ENCODE measurements around the gene KDM5C.

Gene KDM5C

DNA sequence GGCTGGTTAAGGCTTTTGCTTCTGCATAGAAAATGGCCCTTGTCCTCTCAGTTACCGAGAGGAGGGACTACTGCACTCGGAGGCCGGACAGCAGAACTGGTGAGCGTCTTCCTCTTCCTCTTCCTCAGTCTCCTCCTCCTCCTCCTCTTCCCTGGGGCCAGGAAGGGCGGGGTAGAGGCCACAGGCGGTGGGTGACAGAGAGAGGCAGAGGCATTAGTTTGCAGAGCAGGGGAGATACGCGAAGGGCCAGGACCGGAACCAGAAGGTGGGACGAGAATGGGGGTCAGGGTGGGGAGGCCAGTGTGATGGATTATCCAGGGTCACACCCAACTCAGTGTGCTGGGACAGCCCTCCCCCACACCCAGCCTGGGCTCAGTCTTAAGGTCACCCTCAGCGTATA lies 41.9 kb upstream of the KDM5C start:
- Histone ChIP-seq H2BK120ac (ENCODE audit: insufficient read depth, low read length, poor library complexity) (no peak overlapping the region), H3K27ac (ENCODE audit: low read depth, low read length) (no peak overlapping the region), H4K8ac (ENCODE audit: low read depth, low read length) (no peak overlapping the region), H3K4me1 (ENCODE audit: control insufficient read depth in 1 of 2, insufficient read depth in 2 of 2, low read length in 2 of 2) (no peaks in the 10 kb centered on the region), H3K36me3 (ENCODE audit: control insufficient read depth in 1 of 2, insufficient read depth in 2 of 2, low read length in 2 of 2) (no peaks in the 10 kb centered on the region), H2BK12ac (ENCODE audit: low read length) (no peak overlapping the region), H3K79me2 (ENCODE audit: control insufficient read depth, insufficient read depth, low read length, poor library complexity) (no peaks in the 10 kb centered on the region), H2AFZ (ENCODE audit: insufficient read depth, low read length, poor library complexity) (no peak overlapping the region), H3K14ac (ENCODE audit: low read length) (no peak overlapping the region), H2AK5ac (ENCODE audit: low read length) (no peak overlapping the region), H3K4ac (ENCODE audit: low read depth, low read length) (no peak overlapping the region), H3K4me3 (ENCODE audit: low read depth, low read length) (no peak overlapping the region), H3K18ac (ENCODE audit: low read length) (no peak overlapping the region), H3K27me3 (ENCODE audit: insufficient read depth, low read length) (no peaks in the 10 kb centered on the region), H4K91ac (ENCODE audit: low read depth, low read length) (no peak overlapping the region), H3K9me3 (ENCODE audit: insufficient read depth, low read depth, low read length) (no peaks in the 10 kb centered on the region), H3K23ac (ENCODE audit: low read length) (no peak overlapping the region), H3K79me1 (ENCODE audit: low read length) (no peaks in the 10 kb centered on the region), H3K9ac (ENCODE audit: low read length) (no peak overlapping the region), H2BK5ac (ENCODE audit: low read depth, low read length, poor library complexity) (no peak overlapping the region), H3K4me2 (ENCODE audit: low read length) (no peak overlapping the region), H4K12ac (ENCODE audit: low read depth, low read length) (no peak overlapping the region)
- WGBS (ENCODE audit: extremely low coverage, insufficient coverage, insufficient read length): no CpG with 5 or more reads among the region's 11 CpGs
- no peak for DNase-seq

GRCh38 chrX:53265771-53266574 lies 41.0 kb upstream of the KDM5C start:
- Histone ChIP-seq H2AK5ac (ENCODE audit: low read length) (no peak overlapping the region), H2BK5ac (ENCODE audit: low read depth, low read length, poor library complexity) (no peak overlapping the region), H3K4me1 (ENCODE audit: control insufficient read depth in 1 of 2, insufficient read depth in 2 of 2, low read length in 2 of 2) (no peaks in the 10 kb centered on the region), H3K23ac (ENCODE audit: low read length) (no peak overlapping the region), H3K36me3 (ENCODE audit: control insufficient read depth in 1 of 2, insufficient read depth in 2 of 2, low read length in 2 of 2) (no peaks in the 10 kb centered on the region), H4K8ac (ENCODE audit: low read depth, low read length) (no peak overlapping the region), H3K9me3 (ENCODE audit: insufficient read depth, low read depth, low read length) (no peaks in the 10 kb centered on the region), H2AFZ (ENCODE audit: insufficient read depth, low read length, poor library complexity) (no peak overlapping the region), H4K12ac (ENCODE audit: low read depth, low read length) (no peak overlapping the region), H3K79me2 (ENCODE audit: control insufficient read depth, insufficient read depth, low read length, poor library complexity) (no peaks in the 10 kb centered on the region), H3K27me3 (ENCODE audit: insufficient read depth, low read length) (no peaks in the 10 kb centered on the region), H3K9ac (ENCODE audit: low read length) (no peak overlapping the region), H3K79me1 (ENCODE audit: low read length) (no peaks in the 10 kb centered on the region), H3K4me3 (ENCODE audit: low read depth, low read length) (no peak overlapping the region), H3K14ac (ENCODE audit: low read length) (no peak overlapping the region), H4K91ac (ENCODE audit: low read depth, low read length) (no peak overlapping the region), H2BK12ac (ENCODE audit: low read length) (no peak overlapping the region), H3K27ac (ENCODE audit: low read depth, low read length) (no peak overlapping the region), H3K4me2 (ENCODE audit: low read length) (no peak overlapping the region), H3K4ac (ENCODE audit: low read depth, low read length) (no peak overlapping the region), H3K18ac (ENCODE audit: low read length) (no peak overlapping the region), H2BK120ac (ENCODE audit: insufficient read depth, low read length, poor library complexity) (no peak overlapping the region)
- peak in 1 of 2 donors; percentile 26 for DNase-seq
- no CpG with 5 or more reads among the region's 8 CpGs for WGBS (ENCODE audit: extremely low coverage, insufficient coverage, insufficient read length)

DNA sequence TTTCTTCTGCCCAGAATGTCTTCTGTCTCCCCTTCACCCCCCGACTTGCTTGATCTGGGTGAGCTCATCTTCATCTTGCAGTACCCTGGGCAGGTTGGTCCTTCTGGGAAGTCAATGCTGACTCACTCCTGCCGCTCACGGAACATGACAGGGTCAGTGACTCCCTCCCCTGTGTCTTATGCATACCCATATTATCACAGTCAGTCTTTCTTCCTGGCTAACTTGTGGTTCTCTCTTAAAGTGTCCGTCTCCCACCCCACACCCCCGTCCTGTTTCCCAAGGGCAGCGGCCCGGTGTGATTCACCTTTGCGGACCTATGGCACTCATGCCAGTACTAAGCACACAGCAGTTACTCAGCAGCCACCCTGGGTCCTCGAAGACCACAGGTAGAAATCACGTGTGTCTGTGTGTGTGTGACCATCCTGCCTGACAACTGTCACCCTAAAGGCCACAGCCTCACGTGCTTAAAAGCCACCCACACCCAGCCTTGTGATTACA lies 38.6 kb upstream of the KDM5C start:
- no peak overlapping the region for H2AFZ ChIP-seq (ENCODE audit: insufficient read depth, low read length, poor library complexity)
- no peak overlapping the region for H3K27ac ChIP-seq (ENCODE audit: low read depth, low read length)
- H3K18ac ChIP-seq (ENCODE audit: low read length): no peak overlapping the region
- no peaks in the 10 kb centered on the region for H3K9me3 ChIP-seq (ENCODE audit: insufficient read depth, low read depth, low read length)
- no peak overlapping the region for H2BK12ac ChIP-seq (ENCODE audit: low read length)
- no peaks in the 10 kb centered on the region for H3K79me1 ChIP-seq (ENCODE audit: low read length)
- no peak overlapping the region for H3K9ac ChIP-seq (ENCODE audit: low read length)
- H3K4me3 ChIP-seq (ENCODE audit: low read depth, low read length): no peak overlapping the region
- H3K36me3 ChIP-seq (ENCODE audit: control insufficient read depth in 1 of 2, insufficient read depth in 2 of 2, low read length in 2 of 2): no peaks in the 10 kb centered on the region
- no peak overlapping the region for H3K14ac ChIP-seq (ENCODE audit: low read length)
- no CpG with 5 or more reads among the region's 11 CpGs for WGBS (ENCODE audit: extremely low coverage, insufficient coverage, insufficient read length)
- no peak overlapping the region for H3K23ac ChIP-seq (ENCODE audit: low read length)
- no peak overlapping the region for H2BK5ac ChIP-seq (ENCODE audit: low read depth, low read length, poor library complexity)
- no peak overlapping the region for H3K4ac ChIP-seq (ENCODE audit: low read depth, low read length)
- no peaks in the 10 kb centered on the region for H3K27me3 ChIP-seq (ENCODE audit: insufficient read depth, low read length)
- H4K91ac ChIP-seq (ENCODE audit: low read depth, low read length): no peak overlapping the region
- no peak overlapping the region for H3K4me2 ChIP-seq (ENCODE audit: low read length)
- no peak overlapping the region for H4K12ac ChIP-seq (ENCODE audit: low read depth, low read length)
- H2BK120ac ChIP-seq (ENCODE audit: insufficient read depth, low read length, poor library complexity): no peak overlapping the region
- no peaks in the 10 kb centered on the region for H3K79me2 ChIP-seq (ENCODE audit: control insufficient read depth, insufficient read depth, low read length, poor library complexity)
- H4K8ac ChIP-seq (ENCODE audit: low read depth, low read length): no peak overlapping the region
- no peaks in the 10 kb centered on the region for H3K4me1 ChIP-seq (ENCODE audit: control insufficient read depth in 1 of 2, insufficient read depth in 2 of 2, low read length in 2 of 2)
- H2AK5ac ChIP-seq (ENCODE audit: low read length): no peak overlapping the region
- DNase-seq: peak in 1 of 2 donors; percentile 25

DNA sequence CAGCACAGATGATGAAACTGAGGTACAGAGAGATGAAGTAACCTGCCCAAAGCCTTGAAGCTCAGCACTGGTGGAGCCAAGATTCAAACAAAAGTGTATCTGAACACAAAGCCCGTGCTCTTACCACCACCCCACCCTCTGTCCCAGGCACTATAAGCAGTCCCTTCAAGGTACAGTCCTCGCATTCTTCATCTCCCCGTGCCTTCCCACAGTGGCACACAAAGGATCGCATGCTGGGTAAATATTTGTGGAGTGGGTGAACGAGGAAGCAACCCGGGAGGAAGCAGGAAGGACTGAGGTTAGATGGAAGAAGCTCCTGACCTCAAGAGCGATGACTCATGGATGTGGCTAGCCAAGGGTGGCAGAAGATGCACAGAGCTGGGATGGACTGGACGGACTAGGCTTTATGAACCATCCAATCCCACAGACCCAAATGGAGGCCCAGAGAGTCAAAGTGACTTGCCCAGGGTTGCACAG lies 37.9 kb upstream of the KDM5C start:
- Histone ChIP-seq H3K9ac (ENCODE audit: low read length) (no peak overlapping the region), H3K4me3 (ENCODE audit: low read depth, low read length) (no peak overlapping the region), H2AFZ (ENCODE audit: insufficient read depth, low read length, poor library complexity) (no peak overlapping the region), H4K12ac (ENCODE audit: low read depth, low read length) (no peak overlapping the region), H3K79me1 (ENCODE audit: low read length) (no peaks in the 10 kb centered on the region), H3K4me1 (ENCODE audit: control insufficient read depth in 1 of 2, insufficient read depth in 2 of 2, low read length in 2 of 2) (no peaks in the 10 kb centered on the region), H4K91ac (ENCODE audit: low read depth, low read length) (no peak overlapping the region), H2AK5ac (ENCODE audit: low read length) (no peak overlapping the region), H3K27ac (ENCODE audit: low read depth, low read length) (no peak overlapping the region), H2BK120ac (ENCODE audit: insufficient read depth, low read length, poor library complexity) (no peak overlapping the region), H3K4me2 (ENCODE audit: low read length) (no peak overlapping the region), H3K23ac (ENCODE audit: low read length) (no peak overlapping the region), H3K36me3 (ENCODE audit: control insufficient read depth in 1 of 2, insufficient read depth in 2 of 2, low read length in 2 of 2) (no peaks in the 10 kb centered on the region), H2BK12ac (ENCODE audit: low read length) (no peak overlapping the region), H3K18ac (ENCODE audit: low read length) (no peak overlapping the region), H2BK5ac (ENCODE audit: low read depth, low read length, poor library complexity) (no peak overlapping the region), H3K79me2 (ENCODE audit: control insufficient read depth, insufficient read depth, low read length, poor library complexity) (no peaks in the 10 kb centered on the region), H3K27me3 (ENCODE audit: insufficient read depth, low read length) (no peaks in the 10 kb centered on the region), H3K9me3 (ENCODE audit: insufficient read depth, low read depth, low read length) (no peaks in the 10 kb centered on the region), H3K4ac (ENCODE audit: low read depth, low read length) (no peak overlapping the region), H3K14ac (ENCODE audit: low read length) (no peak overlapping the region), H4K8ac (ENCODE audit: low read depth, low read length) (no peak overlapping the region)
- peak in 1 of 2 donors; percentile 5 for DNase-seq
- no CpG with 5 or more reads among the region's 8 CpGs for WGBS (ENCODE audit: extremely low coverage, insufficient coverage, insufficient read length)

All from trophoblast cell (in vitro differentiated cells and primary cell).